ENCODE data around the gene RHOA. TPM values are rescaled to one million over a fixed set of nuclear protein-coding genes. Genes with fewer than 3 reads are reported as not detected.

RHOA gene
- total and polyA plus RNA-seq, 2 of the 13 experiments (the other 11 are each of a cell fraction or from before 2014, with no cell fraction given): 131 to 177 TPM

DNA sequence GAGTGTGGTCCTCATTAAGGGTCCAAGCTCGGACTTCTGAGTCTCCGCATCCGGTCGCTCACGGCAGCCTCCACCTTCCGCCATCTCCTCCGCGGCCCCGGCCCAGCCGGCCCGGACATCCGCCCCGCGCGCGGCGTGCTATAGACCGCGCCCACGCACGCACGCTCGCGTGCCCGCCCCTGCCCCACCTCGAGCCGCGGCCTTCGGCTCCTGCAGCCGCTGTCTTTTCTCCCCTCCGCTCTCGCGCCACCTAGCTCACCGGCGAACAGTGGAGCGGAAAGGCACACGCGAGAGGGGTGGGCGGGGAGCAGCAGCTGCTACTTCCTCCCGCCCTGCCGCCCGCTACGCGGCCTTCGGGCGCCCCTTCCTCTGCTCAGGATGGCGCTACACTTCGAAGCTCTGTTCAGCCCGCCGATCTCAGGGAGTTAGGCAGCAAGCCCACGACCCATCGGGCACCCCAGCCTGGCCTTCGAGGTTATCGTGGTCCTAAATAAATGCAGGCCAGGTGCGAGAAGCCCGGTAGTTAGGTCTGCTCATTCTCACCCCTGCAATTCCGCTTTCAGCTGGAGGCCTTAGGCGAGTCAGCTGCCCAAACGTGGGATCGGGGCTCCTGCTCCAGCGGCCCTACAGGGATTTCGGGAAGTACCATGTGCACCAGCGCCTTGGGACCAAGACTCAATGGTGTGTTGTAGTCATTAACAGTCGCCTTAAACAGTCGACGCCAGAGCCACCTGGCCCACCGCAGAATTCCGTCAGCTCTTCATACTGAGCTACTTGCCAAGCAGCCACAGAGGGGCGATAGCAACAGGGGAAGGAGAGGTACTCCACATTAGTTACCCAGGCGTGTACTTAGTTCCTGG is 71.6 kb downstream of the RHOA start, which contains the start of gene USP4 (continued):
- no peak for TF ChIP-seq ATF6 (CRISPR knock-in tag; conservative IDR thresholded peaks at IDR 0.05)
- 0 out of 2 replicates have a peak, but pooled peaks have one; percentile 56 for TF ChIP-seq ZNF432 (CRISPR knock-in tag; IDR thresholded peaks at IDR 0.05; ENCODE audit: borderline replicate concordance)
- TF ChIP-seq ZFP62 (CRISPR knock-in tag; IDR thresholded peaks at IDR 0.05): no peak
- peak; percentile 82; the same call in 1 of the 2 replicates for TF ChIP-seq ZNF562 (CRISPR knock-in tag; IDR thresholded peaks at IDR 0.05; ENCODE audit: borderline replicate concordance)
- TF ChIP-seq HOXD1 (CRISPR knock-in tag; IDR thresholded peaks at IDR 0.05): peak; percentile 67; the same call in 1 of the 2 replicates
- TF ChIP-seq FOXM1 (CRISPR knock-in tag; IDR thresholded peaks at IDR 0.05): no peak; the same call in 1 of the 2 replicates
- no peak for TF ChIP-seq PTBP1 (IDR thresholded peaks at IDR 0.05; ENCODE audit: low read depth, low read length, poor library complexity, severe bottlenecking)
- no peak for TF ChIP-seq CENPX (CRISPR knock-in tag; IDR thresholded peaks at IDR 0.05)
- peak; percentile 58; the same call in 1 of the 2 replicates for TF ChIP-seq AHDC1 (CRISPR knock-in tag; IDR thresholded peaks at IDR 0.05; ENCODE audit: borderline replicate concordance)
- TF ChIP-seq FOXK2 (IDR thresholded peaks at IDR 0.05): no peak
- TF ChIP-seq NRL (CRISPR knock-in tag; IDR thresholded peaks at IDR 0.05; ENCODE audit: borderline replicate concordance): peak; percentile 97
- TF ChIP-seq FOXA1 (IDR thresholded peaks at IDR 0.05): no peak
- peak; percentile 25 for TF ChIP-seq FOXA1 (CRISPR knock-in tag; IDR thresholded peaks at IDR 0.05)
- peak; percentile 91 for TF ChIP-seq CENPT (CRISPR knock-in tag; IDR thresholded peaks at IDR 0.05; ENCODE audit: low read depth)
- no peak for TF ChIP-seq SMARCE1 (IDR thresholded peaks at IDR 0.05; ENCODE audit: borderline replicate concordance)
- 0 out of 2 replicates have a peak, but pooled peaks have one; percentile 29 for TF ChIP-seq FIP1L1 (IDR thresholded peaks at IDR 0.05; ENCODE audit: borderline replicate concordance, insufficient read depth, low read depth, low read length)
- TF ChIP-seq HHEX (CRISPR knock-in tag; IDR thresholded peaks at IDR 0.05): no peak
